Keratinocyte (primary cell): Measurements from ENCODE around the gene ADGRG6.

ENCODE experiments used
- CTCF ChIP-seq, 3 experiments: IDR thresholded peaks in 1 of 3; conservative IDR thresholded peaks in 1 of 3; optimal IDR thresholded peaks in 1 of 3; 2 replicates in 2 of 3; 3 replicates in 1 of 3; pipeline versions ENCODE3 to v1.5.1; 2011; ENCODE audit warnings: low read length in 3 of 3, mild to moderate bottlenecking in 3 of 3, moderate library complexity in 2 of 3, control low read depth in 1 of 3, inconsistent platforms in 1 of 3; ENCODE audit not compliant: insufficient read depth in 2 of 3; ENCODE audit errors: extremely low read depth in 1 of 3
- EZH2 ChIP-seq: IDR thresholded peaks from one replicate; pipeline ENCODE4 v1.6.1; 2012; ENCODE audit warnings: inconsistent platforms, mild to moderate bottlenecking, low read length, moderate library complexity

DNA sequence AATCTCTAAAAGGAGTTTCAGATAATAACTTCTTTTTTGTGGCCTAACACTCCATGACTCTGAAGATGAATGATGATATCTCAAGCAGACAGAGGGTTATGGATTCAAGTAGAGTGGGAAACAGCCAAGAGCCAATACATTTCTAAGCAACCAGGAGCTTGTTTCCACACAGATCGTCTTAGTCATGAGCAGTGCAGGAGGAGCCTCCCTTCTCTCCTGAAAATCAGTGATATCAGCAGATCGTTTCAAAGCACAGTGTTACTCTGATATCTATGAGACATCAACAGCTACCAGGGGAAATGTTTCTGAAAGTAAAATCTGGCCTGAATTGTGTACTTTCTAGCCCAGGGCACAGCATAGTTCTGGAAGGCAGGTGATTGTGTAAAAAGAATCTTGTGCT lies 11.5 kb downstream of the ADGRG6 start:
- TF ChIP-seq CTCF (optimal IDR thresholded peaks at IDR 0.05 in 1 of 3, IDR thresholded peaks at IDR 0.05 in 1 of 3, conservative IDR thresholded peaks at IDR 0.05 in 1 of 3; ENCODE audit: extremely low read depth in 1 of 3, insufficient read depth in 2 of 3, low read length in 3 of 3) (no peak), EZH2 (no peak)
